HAP-1 (cell line): ENCODE data around the gene WIPI1.

Source experiments
- DNase-seq, 2 experiments: peaks; one replicate each; pipeline ENCODE4 v3.0.0-alpha.2; 2016 to 2020; ENCODE audit warnings: low spot score in 2 of 2
- H3K27me3 ChIP-seq: fragments of 250-450 bp; sonication (Bioruptor Pico); 2 replicates; pipeline ENCODE4 v1.5.1; 2020; ENCODE audit warnings: low read depth, mild to moderate bottlenecking, moderate library complexity
- H3K36me3 ChIP-seq: fragments of 250-450 bp; sonication (Bioruptor Pico); replicated peaks from 2 replicates; pipeline ENCODE4 v1.5.1; 2020; ENCODE audit warnings: mild to moderate bottlenecking
- H3K4me1 ChIP-seq: fragments of 250-450 bp; sonication (Bioruptor Pico); 2 replicates; pipeline ENCODE4 v1.5.1; 2020; ENCODE audit warnings: mild to moderate bottlenecking
- H3K4me3 ChIP-seq: fragments of 250-450 bp; sonication (Bioruptor Pico); 2 replicates; pipeline ENCODE4 v1.5.1; 2020; ENCODE audit warnings: mild to moderate bottlenecking, moderate library complexity
- H3K9me3 ChIP-seq: fragments of 250-450 bp; sonication (Bioruptor Pico); 2 replicates; pipeline ENCODE4 v1.5.1; 2020; ENCODE audit warnings: mild to moderate bottlenecking, moderate library complexity
- in situ Hi-C: fragments of 300-500 bp; cut with MboI; formaldehyde crosslinking; loops from 3 replicates; pipeline ENCODE4 v1.14.3; 2020; ENCODE audit warnings: low sequenced_read_pairs, inconsistent platforms, mixed read lengths

Gene WIPI1

DNA sequence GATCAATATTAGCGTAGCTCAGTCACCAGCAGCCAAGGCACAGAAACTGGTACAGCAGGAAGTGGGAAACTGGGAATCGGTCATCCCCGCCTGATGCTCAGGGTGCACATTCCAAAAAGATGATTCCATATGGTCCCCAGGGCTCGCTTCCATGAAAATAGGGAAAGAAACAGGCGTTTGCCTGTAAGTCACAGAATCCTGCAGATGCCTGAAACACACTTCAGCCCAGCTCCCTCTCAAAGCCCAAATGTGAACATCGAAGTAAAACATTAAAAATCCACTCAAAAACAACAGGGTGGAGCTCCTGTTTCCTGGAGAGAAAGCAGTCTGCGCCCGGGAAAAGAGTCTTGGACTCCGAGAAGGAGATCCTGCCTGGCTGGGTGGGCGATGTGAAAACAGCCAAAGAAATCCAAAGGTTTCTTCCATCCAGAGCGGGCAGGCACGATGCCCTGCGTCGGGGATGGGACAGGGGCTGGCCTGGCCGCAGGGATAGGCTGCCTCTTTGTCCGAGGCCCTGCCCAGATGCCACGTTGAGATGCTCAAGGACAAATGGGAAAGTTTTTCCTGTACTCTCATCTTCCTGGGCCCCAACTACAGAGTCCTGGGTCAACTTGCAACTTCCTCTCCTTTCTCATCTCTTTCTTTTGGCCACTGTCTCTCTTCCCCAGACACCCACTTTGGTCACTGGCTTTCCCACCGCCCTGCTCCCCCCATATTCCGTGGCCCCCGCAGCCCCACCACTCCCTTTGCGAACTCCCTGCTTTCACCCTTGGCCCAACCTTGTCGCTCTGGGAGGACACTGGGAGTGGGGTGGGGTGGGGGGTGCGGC is 743 bp downstream of the WIPI1 start:
- Histone ChIP-seq H3K36me3 (no peaks in the 10 kb centered on the region), H3K4me1 (peaks cover 24% of the 10 kb centered on the region), H3K9me3 (no peaks in the 10 kb centered on the region), H3K27me3 (no peaks in the 10 kb centered on the region), H3K4me3 (peak overlapping the region; percentile 48)
- DNase-seq: peak in 1 of 2 experiments; percentile 54
- in situ Hi-C loops: no loop called here

DNA sequence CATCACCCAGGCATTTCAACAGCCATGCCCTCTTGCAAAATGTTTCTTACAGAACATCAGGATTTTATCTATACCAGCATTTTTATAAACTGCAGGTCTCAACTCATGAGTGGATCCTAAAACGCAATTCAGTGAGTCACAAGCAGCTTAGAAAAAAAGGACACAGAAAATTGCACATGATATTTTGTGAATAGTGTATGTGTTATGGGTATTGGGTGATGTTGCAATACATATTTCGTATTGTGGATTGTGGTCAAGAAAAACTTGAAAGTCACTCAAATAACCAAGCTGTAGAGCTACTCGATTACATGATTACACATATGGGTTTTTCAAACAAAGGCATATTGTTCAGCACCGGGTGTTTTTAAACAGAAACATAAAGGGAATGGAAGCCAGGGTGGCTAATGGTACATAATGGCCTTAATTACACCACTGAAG is 1.4 kb downstream of the WIPI1 start:
- in situ Hi-C loops: no loop called here
- no peak for DNase-seq
- Histone ChIP-seq H3K4me3 (no peak overlapping the region; the same call in 1 of the 2 replicates), H3K4me1 (peaks cover 18% of the 10 kb centered on the region), H3K36me3 (no peaks in the 10 kb centered on the region), H3K9me3 (no peaks in the 10 kb centered on the region), H3K27me3 (no peaks in the 10 kb centered on the region)

DNA sequence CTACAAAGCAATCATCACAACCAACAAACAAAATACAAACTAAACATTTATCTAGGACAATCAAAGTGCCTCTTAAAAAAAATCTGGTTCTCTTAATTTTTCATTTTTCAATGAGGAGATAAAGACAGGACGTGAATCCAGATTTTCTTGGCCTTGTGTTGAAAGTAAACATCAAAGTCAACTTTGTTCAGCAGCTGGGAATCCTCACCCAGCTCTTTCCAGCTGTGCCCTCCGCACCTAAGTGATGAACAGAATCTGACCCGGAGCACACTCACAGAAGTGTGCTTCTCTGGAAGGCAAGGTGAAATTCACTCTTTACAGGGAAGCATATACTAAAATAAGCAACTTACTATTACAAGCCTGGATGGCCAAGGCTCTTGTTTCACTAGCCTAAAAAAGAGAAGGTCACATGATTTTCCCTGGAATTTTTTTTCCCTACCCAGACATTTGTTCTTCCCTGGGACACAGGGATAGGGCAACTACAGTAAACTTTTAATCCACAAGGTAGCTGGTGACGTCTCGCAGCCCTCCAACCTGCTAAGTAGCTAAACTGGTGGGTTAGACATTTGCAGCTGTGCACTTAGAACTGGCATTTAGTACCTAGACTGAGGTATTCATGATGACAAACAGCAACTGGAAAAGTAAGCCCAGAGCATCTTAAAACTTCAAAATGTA is 3.2 kb downstream of the WIPI1 start:
- H3K4me1 ChIP-seq: peaks cover 11% of the 10 kb centered on the region
- H3K4me3 ChIP-seq: no peak overlapping the region
- no peaks in the 10 kb centered on the region for H3K9me3 ChIP-seq
- H3K27me3 ChIP-seq: no peaks in the 10 kb centered on the region
- DNase-seq: no peak
- no peaks in the 10 kb centered on the region for H3K36me3 ChIP-seq
- in situ Hi-C loops: no loop called here

DNA sequence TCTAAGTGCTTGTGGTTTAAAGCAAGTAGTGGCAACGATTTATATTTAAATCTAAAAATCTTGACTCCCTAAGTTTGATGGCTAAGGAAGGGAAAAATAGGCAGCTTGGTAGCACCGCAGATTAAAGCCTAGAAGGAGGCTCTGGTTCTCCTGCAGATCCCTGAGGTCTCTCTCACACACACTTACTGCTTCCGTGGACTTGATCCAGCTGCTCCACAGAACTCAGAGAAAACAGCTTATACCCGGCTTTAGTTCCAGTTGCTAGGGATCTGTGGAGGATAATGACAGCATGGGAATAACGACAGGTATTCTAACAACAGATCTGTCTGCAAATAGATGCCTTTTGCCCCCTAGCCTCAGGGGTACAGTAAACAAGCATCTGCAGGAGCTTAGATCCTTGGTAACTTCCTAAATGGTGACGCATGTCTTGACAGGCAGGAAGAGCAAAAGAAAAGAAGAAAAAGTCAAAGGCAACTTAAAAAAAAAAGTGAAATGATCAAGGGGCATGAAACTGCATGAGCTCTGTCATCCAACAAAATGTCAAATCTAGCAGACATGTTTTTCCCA is 4.5 kb downstream of the WIPI1 start:
- no peak for DNase-seq
- Histone ChIP-seq H3K4me1 (peaks cover 16% of the 10 kb centered on the region), H3K9me3 (no peaks in the 10 kb centered on the region), H3K27me3 (no peaks in the 10 kb centered on the region), H3K4me3 (no peak overlapping the region), H3K36me3 (no peaks in the 10 kb centered on the region)
- in situ Hi-C loops: no loop called here

DNA sequence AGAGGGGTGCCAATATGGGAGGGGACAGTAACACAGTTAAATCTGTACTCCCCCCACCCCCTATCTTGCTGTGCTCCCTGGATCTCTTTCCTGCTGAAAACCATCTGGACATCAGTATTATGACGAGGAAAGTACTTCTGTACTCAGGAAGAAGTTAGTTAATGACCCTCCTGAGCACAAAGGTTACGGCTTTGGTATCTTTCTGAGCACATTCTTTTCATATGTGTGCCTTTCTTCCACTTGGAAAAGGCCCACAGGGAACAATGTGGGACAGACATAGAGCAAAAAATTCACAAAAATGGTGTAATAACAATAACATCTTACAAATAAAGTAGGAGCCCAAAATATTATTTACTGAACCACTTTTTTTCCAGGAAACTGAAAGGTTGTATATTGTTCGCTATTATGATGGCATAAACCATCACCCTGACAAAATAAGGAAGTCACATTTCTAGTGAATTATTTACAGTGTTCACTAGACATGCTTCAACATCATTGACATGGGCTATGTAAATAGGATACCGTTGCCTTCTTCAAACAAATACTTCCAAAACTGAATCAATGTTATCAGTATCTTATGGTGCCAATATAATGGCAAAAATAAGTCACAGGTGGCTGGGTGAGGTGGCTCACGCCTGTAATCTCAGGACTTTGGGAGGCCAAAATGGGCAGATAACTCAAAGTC is 5.5 kb downstream of the WIPI1 start:
- no peak for DNase-seq
- H3K27me3 ChIP-seq: no peaks in the 10 kb centered on the region
- no peak overlapping the region for H3K4me3 ChIP-seq
- in situ Hi-C loops: no loop called here
- peaks cover 16% of the 10 kb centered on the region for H3K4me1 ChIP-seq
- no peaks in the 10 kb centered on the region for H3K36me3 ChIP-seq
- no peaks in the 10 kb centered on the region for H3K9me3 ChIP-seq

DNA sequence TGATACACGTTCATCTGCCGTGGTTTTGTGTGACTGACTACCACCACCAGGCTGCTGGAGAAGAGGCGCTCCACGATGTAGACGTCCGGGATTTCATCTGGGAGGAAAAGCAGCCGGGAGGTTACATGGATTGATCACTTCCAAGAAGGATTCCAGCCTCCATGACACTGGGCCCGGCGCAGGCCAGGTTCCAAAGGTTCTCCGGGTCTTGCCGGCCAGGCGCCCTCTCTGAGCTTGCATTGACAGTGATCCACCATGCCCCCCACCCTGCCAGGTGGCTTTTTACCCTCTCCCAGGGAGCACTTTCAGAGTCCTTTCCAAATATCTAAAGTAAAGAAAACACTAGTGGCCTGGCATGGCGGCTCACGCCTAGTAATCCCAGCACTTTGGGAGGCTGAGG is 6.5 kb downstream of the WIPI1 start:
- Histone ChIP-seq H3K4me3 (no peak overlapping the region), H3K4me1 (peaks cover 8% of the 10 kb centered on the region), H3K27me3 (no peaks in the 10 kb centered on the region), H3K9me3 (no peaks in the 10 kb centered on the region), H3K36me3 (no peaks in the 10 kb centered on the region)
- DNase-seq: no peak
- in situ Hi-C loops: no loop called here

DNA sequence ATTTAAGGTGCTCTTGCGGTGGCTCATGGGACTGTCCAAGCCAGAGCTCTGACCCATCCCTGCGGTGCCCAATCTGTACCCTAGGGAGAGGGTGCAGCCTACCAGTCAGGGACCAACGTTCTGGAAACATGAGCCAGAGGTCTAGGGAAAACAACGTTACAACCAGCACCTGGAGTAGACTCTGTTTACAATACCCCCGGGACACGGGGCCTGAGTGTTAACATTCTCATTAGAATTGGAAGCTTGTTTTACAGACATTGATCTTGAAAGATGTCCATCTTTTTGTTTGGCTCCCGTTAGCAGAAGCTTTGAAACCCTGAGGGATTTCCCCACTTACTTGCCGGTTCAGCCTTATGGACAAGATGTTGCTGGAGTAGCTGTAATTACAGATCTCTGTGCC is 6.9 kb downstream of the WIPI1 start:
- no peak for DNase-seq
- Histone ChIP-seq H3K9me3 (no peaks in the 10 kb centered on the region), H3K36me3 (no peaks in the 10 kb centered on the region), H3K4me1 (peaks cover 8% of the 10 kb centered on the region), H3K4me3 (no peak overlapping the region), H3K27me3 (no peaks in the 10 kb centered on the region)
- in situ Hi-C loops: no loop called here

DNA sequence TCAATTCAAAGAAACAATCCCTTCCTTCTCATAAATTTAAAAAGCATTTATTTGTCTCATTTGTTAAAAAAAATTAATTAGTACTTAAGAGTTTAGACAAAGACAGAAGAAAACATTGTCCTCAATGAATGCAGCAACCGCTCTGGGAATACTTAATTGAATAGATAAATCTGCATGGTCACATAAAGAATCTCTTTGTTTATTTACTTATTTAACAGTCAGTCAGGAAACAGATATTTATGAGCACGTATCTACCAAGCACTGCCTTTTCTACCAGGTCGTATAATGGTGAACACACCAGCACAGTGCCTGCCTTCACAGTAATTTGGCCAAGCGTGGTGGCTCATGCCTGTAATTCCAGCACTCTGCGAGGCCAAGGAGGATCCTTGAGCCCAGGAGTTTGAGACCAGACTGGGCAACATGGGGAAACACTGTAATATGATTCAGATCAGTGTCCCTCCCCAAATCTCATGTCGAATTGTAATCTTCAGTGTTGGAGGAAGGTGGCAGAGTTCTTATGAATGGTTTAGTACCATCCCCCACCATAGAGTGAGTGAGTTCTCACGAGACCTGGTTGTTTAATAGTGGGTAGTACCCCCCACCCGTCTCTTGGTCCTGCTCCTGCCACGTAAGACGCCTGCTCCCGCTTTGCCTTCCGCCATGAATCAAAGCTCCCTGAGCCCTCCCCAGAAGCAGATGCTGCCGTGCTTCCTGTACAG is 8.1 kb downstream of the WIPI1 start:
- peak; percentile 23 to 35 for DNase-seq
- Histone ChIP-seq H3K27me3 (no peaks in the 10 kb centered on the region), H3K4me1 (peaks cover 8% of the 10 kb centered on the region), H3K4me3 (no peak overlapping the region), H3K36me3 (no peaks in the 10 kb centered on the region), H3K9me3 (no peaks in the 10 kb centered on the region)
- in situ Hi-C loops: no loop called here

DNA sequence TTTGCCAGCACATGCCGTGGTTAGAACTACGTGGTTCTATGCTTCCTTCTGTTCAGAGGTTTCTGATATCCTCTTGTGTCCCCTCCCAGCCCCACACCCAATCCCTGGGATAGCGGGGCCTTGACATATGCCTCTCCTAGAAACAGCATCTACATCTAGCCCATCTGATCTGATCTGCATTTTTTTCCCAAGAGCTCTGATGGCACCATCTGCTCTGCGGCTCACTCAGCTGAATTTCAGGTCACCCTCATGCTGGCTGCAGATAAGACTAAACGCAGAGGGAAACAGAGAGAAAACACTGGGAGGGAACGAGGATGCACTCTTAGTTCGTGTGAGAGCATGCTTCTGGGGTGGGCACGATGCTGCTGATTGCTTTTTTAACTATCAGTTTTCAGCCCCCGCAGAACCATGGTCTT is 10.7 kb downstream of the WIPI1 start:
- H3K9me3 ChIP-seq: no peaks in the 10 kb centered on the region
- peaks cover 8% of the 10 kb centered on the region for H3K4me1 ChIP-seq
- in situ Hi-C loops: no loop called here
- H3K36me3 ChIP-seq: no peaks in the 10 kb centered on the region
- no peak for DNase-seq
- no peak overlapping the region for H3K4me3 ChIP-seq
- no peaks in the 10 kb centered on the region for H3K27me3 ChIP-seq

DNA sequence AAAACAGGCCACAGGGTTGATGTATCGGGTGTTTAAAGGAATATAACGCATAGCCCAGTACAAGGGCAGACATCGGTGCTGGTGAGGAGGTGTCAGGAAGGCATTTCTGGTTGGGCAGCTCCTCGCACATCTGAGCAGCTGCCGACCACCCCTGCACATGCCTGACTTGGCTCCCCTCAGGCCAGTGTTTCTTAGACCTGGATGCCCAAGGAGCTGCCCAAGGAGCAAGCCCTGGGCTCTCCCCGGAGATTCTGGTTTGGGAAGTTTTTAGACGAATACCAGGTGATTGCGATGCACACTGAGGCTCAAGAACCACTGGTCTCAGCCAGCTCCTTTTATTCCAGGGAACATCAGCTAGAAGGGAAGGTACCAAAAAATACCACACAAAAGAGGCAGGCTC is 11.6 kb downstream of the WIPI1 start:
- Histone ChIP-seq H3K9me3 (no peaks in the 10 kb centered on the region), H3K36me3 (no peaks in the 10 kb centered on the region), H3K27me3 (no peaks in the 10 kb centered on the region), H3K4me3 (no peak overlapping the region), H3K4me1 (peaks cover 8% of the 10 kb centered on the region)
- in situ Hi-C loops: no loop called here
- no peak for DNase-seq

DNA sequence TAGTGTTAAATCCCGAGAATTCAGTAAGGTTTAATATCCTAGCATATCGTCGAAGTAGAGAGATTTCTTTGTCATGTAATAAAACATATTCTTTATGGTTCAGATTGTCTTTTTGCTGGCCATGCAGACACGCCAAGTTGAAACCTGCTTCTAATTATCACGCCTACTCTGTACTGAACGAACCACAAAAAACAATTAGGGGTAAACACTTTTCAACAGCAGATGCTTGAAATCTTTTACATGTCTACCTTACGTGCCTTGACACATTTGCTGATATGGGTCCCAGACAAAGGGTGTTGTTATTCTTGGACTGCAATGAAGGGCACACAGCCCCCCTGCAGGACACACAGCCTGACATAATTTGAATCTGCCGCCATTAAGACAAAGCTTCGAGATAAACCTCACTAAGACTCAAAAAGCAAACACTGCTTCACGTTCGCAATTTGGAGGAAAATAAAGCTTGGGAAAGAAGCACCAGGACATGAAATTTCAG is 13.3 kb downstream of the WIPI1 start:
- Histone ChIP-seq H3K27me3 (no peaks in the 10 kb centered on the region), H3K4me3 (no peak overlapping the region), H3K4me1 (peaks cover 6% of the 10 kb centered on the region), H3K9me3 (no peaks in the 10 kb centered on the region), H3K36me3 (no peaks in the 10 kb centered on the region)
- in situ Hi-C loops: no loop called here
- DNase-seq: no peak

DNA sequence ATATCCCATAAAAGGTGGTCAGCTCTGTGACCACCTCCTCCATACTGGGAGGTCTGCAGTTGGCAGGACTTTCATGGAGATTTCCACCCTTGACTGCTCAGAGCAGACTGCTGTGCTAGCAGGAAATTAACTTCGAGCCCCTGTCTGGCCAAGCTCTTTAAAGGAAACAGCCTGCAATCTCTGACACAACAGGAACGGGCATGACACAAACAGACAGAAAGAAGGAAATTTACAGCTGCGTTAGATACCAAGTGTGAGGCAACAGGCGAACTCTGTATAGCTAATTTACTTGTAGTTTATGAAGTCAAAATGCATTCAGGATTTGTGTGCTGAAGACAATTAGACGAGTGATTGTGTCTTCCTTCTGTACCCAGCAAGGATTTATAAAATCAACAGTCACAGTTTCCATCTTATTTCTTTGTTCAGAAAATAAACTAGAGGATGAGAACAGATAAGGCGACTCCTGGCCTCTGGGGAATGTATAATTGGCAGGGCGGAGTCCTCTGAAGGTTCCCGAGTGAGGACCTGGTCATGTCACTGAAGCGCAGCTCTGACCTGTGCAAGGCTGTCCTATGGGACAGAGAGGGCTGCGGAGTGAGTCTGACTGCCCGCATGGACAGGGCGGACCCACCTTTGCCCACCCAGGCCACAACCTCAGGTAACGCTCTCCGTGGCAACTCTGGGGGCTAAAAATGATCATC is 16.1 kb downstream of the WIPI1 start:
- H3K27me3 ChIP-seq: no peaks in the 10 kb centered on the region
- DNase-seq: no peak
- no peak overlapping the region for H3K4me3 ChIP-seq
- in situ Hi-C loops: no loop called here
- no peaks in the 10 kb centered on the region for H3K9me3 ChIP-seq
- H3K36me3 ChIP-seq: no peaks in the 10 kb centered on the region
- no peaks in the 10 kb centered on the region; the same call in 1 of the 2 replicates for H3K4me1 ChIP-seq

DNA sequence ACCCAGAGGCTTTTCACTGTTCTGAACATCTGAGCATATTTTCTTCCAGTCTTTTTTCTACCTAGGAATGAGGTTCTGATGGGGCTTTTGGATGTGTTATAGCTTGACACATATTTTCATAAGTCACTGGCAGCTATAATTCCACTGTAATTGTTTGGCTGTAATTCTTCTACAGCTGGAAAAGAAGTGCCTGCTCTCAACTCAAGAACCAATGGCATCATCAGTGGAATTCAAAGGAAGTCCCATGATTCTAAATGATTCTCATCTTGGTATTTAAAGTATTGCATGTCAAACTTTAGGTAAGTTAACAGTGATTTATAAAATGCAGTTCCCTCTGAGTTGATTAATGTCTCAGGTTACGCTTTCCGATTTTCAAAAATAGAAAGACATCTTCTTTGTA is 16.8 kb downstream of the WIPI1 start:
- no peaks in the 10 kb centered on the region for H3K9me3 ChIP-seq
- no peaks in the 10 kb centered on the region for H3K36me3 ChIP-seq
- DNase-seq: no peak
- no peak overlapping the region for H3K4me3 ChIP-seq
- in situ Hi-C loops: no loop called here
- H3K27me3 ChIP-seq: no peaks in the 10 kb centered on the region
- no peaks in the 10 kb centered on the region; the same call in 1 of the 2 replicates for H3K4me1 ChIP-seq
